GM21529 (cell line): ENCODE results near the gene PNMA6E.
"Not testable (repeated sequence)": the region's sequence is repeated elsewhere in the genome, so short reads cannot be mapped to it uniquely, and the experiment has no call there.

Experiments
- ATAC-seq: cut with Tn5 transposase; IDR thresholded peaks from one replicate; pipeline ENCODE4 v1.9.1; 2021; ENCODE audit not compliant: unreplicated experiment

The PNMA6E gene

DNA sequence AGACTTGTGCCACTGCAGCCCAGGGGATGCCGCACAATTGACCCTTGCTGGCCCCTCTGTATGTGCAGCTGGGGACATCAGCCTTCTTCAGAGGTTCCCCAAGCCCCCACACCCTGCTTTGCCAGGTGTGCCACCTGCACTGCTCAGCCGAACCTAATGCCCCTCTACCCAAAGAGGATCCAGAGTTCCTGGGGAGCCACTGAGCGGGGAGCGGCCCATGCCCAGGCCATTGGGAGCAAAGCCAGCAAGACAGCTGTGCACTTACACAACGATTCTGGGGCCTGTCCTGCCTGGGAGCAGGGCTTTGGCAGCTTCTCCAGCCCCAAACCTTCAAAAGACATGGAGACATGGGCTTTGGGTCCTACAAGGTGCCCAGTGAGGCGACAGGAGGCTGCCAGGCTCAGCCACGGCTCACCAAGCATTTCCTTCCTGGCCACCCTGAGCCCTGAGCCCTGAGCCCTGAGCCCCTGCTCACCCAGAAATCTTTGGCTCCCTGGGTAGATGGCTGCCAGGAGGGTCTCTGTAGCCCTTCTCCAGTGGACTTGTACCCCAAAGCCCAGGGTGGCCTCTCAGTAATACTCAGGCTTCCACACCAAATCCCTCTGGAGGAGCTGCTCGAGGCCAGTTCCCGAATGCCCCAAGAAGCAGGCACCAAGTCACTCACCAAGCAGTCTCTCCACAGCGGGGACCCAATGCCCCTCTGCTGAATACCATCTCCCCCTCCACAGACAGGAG is 13.0 kb downstream of the PNMA6E start:
- ATAC-seq: no peak

DNA sequence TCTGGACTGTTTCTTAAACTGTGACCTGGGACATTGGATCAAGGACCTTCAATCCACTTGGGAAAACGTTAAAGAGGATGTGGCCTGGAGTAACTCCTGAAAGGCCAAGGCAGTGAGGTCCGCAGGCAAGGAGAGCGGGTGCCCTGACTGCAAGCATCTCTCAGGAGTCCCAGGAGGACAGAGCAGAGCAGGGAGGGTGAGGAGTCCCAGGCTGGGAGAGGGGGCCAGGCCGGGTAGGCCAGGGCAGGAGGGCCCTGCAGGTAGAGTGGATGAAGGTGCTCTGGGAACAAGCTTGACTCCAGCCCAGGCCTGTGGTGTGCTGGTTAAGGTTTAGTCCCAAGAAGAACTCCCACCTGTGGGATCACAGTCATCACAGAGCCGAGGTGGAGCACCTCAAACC is 13.8 kb downstream of the PNMA6E start:
- ATAC-seq: no peak

DNA sequence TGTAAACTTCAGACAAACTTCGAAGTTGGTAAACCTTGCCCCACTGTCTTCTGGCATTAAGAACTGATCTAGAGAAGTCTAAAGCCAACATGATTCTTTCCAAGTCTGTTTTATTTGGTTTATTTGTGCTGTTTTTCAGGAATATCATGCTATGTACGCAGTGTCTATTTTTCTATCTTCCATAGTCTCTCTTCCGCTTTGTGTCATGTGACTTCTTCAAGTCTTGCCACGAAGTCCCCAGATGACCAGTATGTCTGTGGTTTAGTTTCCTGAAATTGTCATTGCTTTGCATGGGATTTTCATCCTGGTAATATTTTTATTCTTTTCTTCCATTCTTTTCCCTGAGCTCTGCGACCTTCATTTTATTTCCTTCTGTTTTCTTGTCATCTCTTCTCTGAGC is 15.1 kb downstream of the PNMA6E start:
- no peak for ATAC-seq

DNA sequence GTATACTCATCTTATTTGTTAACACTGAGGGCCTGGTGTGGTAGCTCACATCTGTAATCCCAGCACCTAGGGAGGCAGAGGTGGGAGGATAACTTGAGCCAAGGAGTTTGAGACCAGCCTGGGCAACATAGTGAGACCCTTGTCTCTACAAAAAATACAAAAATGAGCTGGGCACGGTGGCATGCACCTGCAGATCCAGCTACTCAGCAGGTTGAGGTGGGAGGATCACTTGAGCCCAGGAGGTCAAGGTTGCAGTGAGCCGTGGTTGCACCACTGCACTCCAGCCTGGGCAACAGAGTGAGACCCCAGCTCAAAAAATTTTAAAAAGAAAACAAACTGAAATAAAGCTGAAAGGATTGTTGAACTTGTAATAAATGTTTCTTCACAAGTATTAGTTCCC is 16.2 kb downstream of the PNMA6E start:
- not testable (repeated sequence) for ATAC-seq

DNA sequence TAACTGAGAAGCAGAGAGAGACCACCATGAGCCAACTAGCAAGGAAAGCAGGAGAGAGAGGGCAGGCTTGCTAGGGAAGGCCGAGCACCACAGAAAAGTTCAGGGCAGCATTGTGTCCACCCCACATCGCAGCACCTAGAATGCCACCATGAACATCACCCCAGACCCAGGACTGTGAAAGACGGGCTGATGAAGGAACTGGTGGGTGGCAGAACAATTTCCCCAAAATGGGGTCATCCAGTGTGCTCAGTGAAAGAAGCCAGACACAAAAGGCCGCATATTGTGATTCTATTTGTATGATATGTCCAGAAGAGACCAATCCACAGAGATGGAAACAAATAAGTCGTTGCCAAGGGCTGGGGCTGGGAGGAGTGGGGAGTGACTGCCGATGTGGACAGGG is 16.8 kb downstream of the PNMA6E start:
- no peak for ATAC-seq

DNA sequence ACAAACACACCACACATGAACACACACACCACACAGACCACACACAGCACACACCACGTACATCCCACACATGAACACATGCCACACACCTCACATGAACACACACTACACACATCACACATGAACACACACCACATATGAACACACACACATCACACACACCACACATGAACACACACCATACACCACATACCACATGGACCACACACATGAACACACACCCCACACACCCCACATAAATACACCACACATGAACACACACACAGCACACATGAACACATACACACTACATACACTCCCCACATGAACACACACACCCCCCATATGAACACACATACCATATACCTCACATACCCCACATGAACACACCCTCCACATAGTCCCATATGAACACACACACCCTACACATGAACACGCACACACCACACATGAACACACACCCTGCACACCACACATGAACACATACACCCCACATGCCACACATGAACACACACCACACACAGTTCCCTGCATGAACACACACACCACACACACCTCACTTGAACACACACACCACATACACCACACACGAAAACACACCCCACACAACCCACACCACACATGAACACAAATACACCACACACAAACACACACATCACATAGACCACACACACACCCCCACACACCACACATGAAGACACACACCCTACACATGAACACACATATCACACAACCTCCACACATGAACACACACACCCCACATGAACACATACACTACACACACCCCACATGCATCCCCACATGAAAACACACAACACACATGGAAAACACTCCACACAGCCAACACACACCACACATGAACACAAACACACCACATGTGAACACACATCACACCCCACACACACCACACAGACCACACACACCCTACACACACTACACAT is 18.3 kb downstream of the PNMA6E start:
- no peak for ATAC-seq

DNA sequence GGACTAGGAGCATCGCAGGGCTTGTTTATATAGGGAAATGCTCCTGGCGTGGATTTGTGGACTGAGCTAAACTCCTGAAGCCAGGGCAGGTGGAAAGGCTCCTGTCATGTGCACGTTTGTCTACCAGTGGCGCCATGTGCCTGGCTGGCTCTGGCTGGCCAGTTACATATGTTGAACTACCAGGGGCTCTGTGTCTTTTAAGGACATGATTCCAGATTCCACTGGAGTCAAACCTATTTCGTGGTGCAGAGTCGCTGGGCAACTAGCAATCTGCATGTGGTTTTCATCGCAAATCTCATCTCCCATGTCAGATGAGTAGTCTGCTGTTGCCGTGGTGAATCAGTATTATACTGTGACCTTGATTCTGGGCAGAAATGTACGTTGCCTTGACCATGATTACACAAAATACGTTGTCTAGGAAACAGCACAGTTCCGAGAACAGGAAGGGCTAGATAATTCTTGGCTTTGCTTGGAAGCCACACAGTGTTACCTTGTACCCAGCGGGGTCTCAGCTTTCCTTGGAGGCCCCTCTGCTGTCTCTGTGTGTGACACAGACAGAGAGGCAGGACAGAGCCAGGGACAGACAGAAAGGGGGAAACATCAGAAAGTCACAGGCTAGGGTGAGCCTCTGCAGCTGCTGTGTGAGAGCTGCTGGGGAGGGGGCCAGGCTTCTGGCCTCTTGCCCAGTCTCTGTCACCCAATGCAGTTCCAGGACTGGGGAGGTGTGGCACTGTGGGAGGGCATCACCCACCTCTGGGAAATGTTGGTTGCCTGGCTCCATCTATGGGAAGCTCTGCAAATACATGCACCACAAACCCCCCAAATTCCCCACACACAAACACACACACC is 19.2 kb downstream of the PNMA6E start:
- ATAC-seq: no peak

DNA sequence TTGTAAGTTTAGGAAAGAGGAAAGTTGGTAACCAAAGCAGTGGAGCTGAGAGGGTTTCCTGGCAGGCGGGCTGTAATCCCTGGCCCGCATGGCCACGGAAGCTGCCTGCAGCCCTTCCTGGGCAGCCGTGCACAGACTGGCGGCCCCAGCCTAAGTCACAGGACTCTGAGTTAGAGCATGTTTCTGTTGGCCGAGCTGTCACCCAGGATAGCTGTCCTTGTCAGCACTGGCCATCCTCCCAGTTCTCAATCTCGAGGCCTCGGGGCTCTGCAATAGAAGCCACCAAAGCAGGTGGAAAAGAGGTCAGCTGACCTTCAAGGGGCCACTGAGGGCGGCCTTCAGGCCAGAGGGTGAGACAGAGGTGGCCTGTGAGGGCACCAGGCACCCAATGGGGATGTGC is 20.5 kb downstream of the PNMA6E start:
- ATAC-seq: no peak

DNA sequence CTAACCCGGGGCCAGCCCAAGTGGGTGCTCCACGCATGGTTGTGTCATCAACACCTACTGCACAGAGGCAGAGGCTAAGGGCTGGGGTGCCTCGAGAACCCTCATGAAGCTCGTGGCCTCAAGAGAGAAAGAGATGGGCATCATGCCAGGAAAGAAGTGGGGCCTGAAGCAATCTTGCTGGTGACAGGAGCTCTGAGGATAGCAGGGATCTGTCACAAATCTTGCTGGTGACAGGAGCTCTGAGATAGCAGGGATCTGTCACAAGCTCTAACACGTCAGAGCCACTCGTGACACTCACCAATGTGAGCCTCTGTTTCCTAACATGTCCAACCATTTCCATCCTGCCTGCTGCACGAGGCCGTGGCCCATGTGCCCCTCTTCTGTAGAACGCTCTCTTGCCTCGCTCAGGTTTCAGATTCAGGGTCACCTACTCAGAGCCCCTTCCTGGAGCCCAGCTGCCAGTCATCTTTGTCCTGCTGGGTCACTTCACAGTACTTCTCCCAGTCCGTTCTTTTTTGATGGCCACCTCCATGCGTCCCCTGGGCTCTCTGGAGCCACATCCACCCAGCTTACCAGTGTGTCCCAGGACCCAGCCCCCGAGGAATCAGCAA is 21.1 kb downstream of the PNMA6E start:
- ATAC-seq: no peak

DNA sequence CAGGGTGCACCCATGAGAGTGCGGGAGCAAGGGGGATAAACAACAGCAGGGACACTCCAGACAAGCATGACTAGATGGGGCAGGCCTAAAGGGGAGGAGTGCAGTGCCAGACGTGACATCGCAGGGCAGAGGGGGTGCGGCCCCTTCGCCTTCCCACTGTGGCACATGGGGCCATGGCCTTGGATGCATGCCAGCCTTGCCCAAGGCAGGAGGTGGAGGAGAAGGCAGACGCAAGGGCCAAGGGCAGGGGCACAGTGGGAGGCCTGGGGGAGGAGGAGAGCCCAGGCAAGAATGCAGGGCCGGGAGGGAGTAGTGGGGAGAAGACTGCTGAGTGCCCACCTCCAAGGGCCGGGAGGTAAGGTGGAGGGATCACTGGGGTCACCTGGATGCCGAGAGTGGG is 21.6 kb downstream of the PNMA6E start:
- ATAC-seq: no peak

DNA sequence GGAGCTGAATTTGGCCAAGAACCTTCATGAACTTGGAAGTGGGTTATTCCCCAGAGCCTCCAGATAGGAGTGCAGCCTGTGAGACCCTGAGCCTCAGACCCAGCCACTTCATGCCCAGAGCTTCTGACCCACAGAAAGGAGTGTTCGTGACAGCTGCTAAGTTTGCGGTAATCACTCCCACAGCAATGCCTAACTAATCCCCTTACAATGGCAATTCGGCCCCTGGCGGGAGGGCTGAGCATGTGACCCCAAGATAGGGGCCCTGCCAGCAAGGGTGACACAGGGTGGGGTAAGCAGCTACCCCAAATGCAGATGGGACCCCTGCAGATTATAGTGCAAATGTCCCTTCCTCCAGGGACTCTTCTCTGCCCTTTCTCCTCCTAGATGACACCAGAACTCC is 22.5 kb downstream of the PNMA6E start:
- ATAC-seq: no peak

DNA sequence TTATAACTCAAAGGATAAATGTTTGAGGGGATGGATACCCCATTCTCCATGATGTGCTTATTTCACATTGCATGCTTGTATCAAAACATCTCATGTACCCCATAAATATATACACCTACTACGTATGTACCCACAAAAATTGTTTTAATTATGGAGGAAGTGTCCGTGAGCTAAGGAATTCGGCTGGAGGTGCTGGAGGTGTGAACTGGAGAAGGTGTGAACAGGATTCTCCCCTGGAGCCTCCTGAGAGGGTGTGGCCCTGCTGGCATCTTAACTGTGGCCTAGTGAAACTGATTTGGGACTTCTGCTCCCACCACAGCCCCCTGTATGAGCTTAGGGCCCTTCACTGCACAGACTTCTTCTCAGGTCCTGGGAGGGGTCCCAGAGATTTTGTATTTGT is 23.4 kb downstream of the PNMA6E start:
- ATAC-seq: no peak

DNA sequence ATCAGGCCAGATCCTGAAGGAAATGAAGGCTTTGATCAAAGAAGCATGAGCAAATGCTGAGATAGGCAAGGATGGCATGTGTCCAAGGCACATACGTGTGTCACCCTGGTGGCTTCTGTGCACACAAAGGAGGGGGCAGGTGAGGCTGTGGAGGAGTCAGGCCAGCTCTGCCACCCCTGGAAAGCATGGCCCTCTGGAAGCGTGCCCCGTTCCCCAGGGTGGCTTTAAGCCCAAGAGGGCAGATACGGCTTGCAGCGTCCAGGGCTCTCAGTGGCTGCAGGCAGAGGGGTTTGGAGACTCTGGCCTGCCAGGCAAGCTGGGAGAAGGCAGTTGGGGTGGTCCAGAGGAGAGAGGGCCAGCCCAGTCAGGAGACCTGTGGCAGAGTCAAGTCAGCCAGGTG is 25.6 kb downstream of the PNMA6E start:
- no peak for ATAC-seq

DNA sequence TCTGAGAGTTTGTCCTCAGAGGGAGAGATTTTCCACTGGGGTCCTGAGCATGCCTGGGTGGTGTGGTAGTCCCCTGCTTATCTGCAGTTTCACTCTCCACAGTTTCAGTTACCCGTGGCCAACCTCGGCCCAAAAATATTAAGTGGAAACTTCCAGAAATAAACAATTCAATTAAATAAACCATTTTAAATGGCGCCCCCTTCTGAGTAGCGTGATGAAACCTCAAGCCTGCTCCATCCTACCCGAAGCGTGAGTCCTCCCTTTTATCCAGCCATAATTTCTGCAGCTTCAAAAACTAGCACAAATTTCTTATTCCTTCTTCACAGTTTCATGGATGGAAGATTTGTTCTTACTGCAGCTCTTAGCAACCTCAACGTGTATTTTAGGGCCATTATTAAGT is 26.7 kb downstream of the PNMA6E start:
- ATAC-seq: no peak

DNA sequence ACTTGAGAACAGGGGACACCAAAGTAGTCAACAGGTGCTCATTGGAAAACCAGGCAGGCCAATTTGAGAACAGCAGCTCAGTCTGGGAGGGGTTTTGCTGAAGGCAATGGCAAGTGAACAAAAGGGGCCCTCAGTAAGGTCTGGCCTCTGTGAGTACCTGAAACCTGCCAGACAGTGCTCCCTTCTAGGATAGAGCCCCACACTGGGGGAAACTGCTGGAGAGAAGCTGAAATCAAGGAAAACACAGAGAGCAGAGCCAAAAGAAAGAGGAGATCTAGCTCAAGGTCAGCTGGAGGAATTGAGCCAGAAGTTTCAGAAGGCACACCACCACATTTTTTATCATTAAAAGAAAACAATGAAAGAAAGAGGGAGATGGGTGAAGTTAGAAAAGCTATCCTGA is 28.2 kb downstream of the PNMA6E start:
- ATAC-seq: no peak

DNA sequence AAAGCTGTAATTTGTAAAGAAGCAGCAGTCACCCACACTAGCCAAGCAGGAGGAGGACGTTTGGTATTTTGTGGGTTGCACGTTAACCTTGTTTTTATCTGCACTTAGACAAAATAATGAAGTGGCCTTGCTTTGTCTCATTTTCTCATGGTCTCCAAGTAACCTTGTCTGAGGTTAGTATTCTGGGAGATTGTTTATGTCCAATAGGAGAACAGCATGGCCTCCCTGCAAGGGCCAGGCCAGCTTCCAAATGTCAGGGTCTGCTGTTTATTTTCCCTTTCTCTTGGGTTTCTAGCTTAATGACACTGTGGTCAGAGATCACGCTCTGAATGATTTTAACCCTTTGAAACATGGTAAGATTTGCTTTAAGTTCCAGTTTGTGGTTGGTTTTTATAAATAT is 29.9 kb downstream of the PNMA6E start:
- ATAC-seq: no peak

DNA sequence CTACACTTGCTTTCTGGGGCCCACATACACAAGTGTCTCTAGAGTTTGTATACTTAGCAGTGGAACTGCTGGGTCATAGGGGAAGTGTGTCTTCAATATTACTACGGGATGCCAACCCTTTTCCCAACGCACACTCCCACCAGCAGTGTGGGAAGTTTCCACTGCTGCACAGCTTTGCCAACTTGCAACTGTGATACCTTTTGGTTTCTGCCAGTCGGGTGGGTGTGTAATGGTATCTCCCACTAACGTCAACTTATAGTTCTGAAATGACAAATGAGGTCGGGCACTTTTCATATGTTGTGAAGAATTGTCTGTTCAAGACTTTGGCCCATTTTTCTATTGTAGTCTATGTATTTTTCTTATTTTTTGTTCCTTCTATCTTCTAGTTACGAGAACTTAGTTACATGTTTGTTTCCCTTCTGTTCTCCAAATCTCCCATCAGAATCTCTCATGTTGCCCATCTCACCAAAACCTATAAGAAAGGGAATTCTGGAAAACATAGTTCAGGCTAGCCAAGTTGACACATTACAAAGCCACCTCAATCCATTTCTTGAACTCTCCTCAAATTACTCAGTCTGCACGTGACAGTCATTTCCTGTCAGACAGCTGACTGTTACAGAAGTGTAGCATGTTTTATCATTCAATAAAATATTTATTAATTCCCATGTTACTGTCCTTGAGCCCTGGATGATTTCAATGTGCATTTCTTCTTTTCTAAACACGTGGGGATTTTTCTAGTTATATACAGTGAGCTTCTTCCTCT is 30.7 kb downstream of the PNMA6E start:
- no peak for ATAC-seq

DNA sequence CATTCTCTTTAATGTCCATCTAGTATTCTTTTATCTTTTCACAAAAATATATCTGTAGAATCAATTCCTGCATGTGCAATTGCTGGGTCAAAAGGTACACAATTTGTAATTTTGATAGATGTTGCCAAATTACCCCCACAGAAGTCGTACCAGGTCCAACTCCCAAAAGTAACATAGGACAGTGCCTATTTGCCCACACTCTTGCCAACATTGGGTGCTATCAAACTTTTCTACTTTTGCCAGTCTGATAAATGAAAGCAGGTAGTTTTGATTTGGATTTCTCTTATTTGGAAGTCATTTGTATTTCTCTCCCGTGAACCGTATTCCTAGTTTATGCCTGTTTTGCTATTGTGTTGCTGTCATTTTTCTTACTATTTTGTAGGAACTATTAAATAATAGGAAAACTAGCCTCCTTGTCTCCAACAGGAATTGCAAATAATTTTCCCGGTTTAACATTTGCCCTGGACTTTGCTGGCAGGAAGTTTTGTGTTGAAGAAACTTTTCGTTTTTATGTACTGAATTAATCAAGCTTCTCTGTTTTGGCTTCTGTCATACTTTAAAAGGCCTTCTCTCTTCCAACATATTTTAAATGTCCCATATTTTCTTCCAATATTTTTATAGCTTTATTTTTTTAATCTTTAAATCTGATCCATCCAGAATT is 34.1 kb downstream of the PNMA6E start:
- ATAC-seq: no peak

DNA sequence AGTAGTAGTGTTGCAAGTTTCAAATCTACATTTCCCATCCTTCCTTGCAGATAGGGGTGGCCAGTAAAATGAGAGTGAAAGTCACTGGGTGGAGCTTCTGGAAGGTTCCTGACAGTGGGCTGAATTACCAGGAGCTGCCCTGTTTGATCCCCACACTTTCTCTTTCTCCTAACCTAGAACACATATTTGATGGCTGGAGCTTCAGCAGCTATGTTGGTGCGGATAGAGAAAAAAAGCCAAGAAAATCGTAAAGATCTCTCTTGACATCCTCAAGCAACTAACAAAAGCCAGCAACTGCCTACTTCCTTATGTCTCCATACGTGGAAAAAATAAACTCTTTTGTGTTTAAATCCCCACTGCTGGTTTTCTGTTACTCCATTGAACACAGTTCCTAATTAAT is 35.0 kb downstream of the PNMA6E start:
- ATAC-seq: peak; percentile 28

DNA sequence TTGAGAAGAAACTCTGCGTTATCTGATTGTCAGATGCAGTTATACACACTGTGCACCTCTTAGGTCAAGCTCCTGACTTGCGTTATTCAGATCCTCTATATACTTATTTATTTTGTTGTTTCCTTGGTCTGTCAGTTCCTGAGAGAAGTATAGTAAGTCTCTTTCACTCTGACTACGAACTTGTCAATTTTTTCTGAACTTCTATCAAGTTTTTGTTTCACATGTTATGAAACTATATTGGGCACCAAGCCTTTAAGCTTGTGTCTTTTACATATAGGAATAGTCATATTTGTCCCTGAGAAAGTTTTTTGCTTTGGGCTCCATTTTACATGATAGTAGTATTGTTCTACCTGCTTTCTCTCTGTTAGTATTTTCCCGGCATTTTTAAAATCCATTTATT is 35.5 kb downstream of the PNMA6E start:
- ATAC-seq: peak; percentile 56
